Gastroesophageal sphincter (tissue), 4 donors: ENCODE data around the gene GASK1A. TPM values are rescaled to one million over a fixed set of nuclear protein-coding genes. Genes with fewer than 3 reads are reported as not detected.

Experiments
- ATAC-seq: fragments of 150-250 bp; one replicate; pipeline ENCODE4 v1.9.1; 2016; ENCODE audit warnings: mild to moderate bottlenecking, moderate library complexity
- H3K27ac ChIP-seq, 4 donors: fragments of 200-600 bp; sonication (generic) in 3 of 4; 1 replicate in 3 of 4; 2 replicates in 1 of 4; pipeline ENCODE4 v1.5.1; 2016 to 2019
- H3K27me3 ChIP-seq: fragments of 200-600 bp; sonication (generic); one replicate; pipeline ENCODE4 v1.5.1; 2019
- H3K36me3 ChIP-seq, 2 donors: fragments of 200-600 bp; sonication (generic); one replicate each; pipeline ENCODE4 v1.5.1; 2019; ENCODE audit warnings: control low read depth in 1 of 2
- H3K4me1 ChIP-seq, 3 donors: fragments of 200-600 bp; sonication (generic); 1 replicate in 2 of 3; 2 replicates in 1 of 3; pipeline ENCODE4 v1.5.1; 2016 to 2019; ENCODE audit warnings: control low read depth in 2 of 3
- H3K4me3 ChIP-seq, 2 donors: fragments of 200-600 bp; sonication (generic); one replicate each; pipeline ENCODE4 v1.5.1; 2019; ENCODE audit warnings: mild to moderate bottlenecking in 1 of 2, moderate library complexity in 1 of 2
- H3K9me3 ChIP-seq, 3 donors: fragments of 200-600 bp; sonication (generic); one replicate each; pipeline ENCODE4 v1.5.1; 2017 to 2019; ENCODE audit warnings: control low read depth in 2 of 3
- CTCF ChIP-seq, 4 experiments: fragments of 200-600 bp in 2 of 4; fragments of 450-650 bp in 2 of 4; sonication (generic) in 1 of 4; IDR thresholded peaks; one replicate each; pipeline ENCODE4 v1.5.1; 2017 to 2019; ENCODE audit warnings: antibody characterized with exemption in 4 of 4, mild to moderate bottlenecking in 2 of 4, moderate library complexity in 2 of 4
- EP300 ChIP-seq: sonication (generic); formaldehyde crosslinking; IDR thresholded peaks from one replicate; pipeline ENCODE4 v1.6.1; 2017; ENCODE audit warnings: antibody characterized with exemption, mild to moderate bottlenecking
- POLR2A ChIP-seq, 2 donors: fragments of 450-650 bp; IDR thresholded peaks; one replicate each; pipeline ENCODE4 v1.6.1; 2017; ENCODE audit warnings: antibody characterized with exemption in 2 of 2, mild to moderate bottlenecking in 2 of 2, moderate library complexity in 1 of 2
- POLR2AphosphoS5 ChIP-seq: sonication (generic); formaldehyde crosslinking; IDR thresholded peaks from one replicate; pipeline ENCODE4 v1.6.1; 2017; ENCODE audit warnings: antibody characterized with exemption
- WGBS, 2 donors: methylation state at CpG; one replicate each; pipeline ENCODE4 v1.1.5; 2018; ENCODE audit warnings: low coverage in 1 of 2; 5-methylcytosine and 5-hydroxymethylcytosine counted together
- total RNA-seq, 4 donors: library from RNA; depleted of rRNA; stranded (reverse); fragments of >200 nt; gene quantifications; one replicate each; pipeline ENCODE4 v1.1.0, GENCODE V29; 2016

Gene GASK1A
- total RNA-seq, 4 donors from 2014 or later = 11.5 to 49.3 (median 24.2) TPM

GRCh38 chr3:43022121-43022520, 43.0 kb downstream of the GASK1A start:
- H3K27ac ChIP-seq = peak overlapping the region in 2 of 4 donors; percentile 8 to 17

GRCh38 chr3:43023066-43023465, 44.0 kb downstream of the GASK1A start:
- H3K4me3 ChIP-seq = no peak overlapping the region
- peaks cover 0 to 77% (median 4%) of the 10 kb centered on the region in 3 donors for H3K4me1 ChIP-seq
- no peak for TF ChIP-seq EP300
- no peak for TF ChIP-seq CTCF (IDR thresholded peaks at IDR 0.05)
- no peak for TF ChIP-seq POLR2AphosphoS5
- no peak for TF ChIP-seq POLR2A (IDR thresholded peaks at IDR 0.05)
- no peaks in the 10 kb centered on the region for H3K36me3 ChIP-seq
- H3K9me3 ChIP-seq = no peaks in the 10 kb centered on the region
- ATAC-seq = no peak
- 87 to 98% methylated on average over 3 to 4 of the region's 4 CpGs for WGBS, 2 donors
- no peak overlapping the region for H3K27ac ChIP-seq
- H3K27me3 ChIP-seq = no peaks in the 10 kb centered on the region

More at GRCh38 chr3:43022121-43022520, 43.0 kb downstream of the GASK1A start:
- no peaks in the 10 kb centered on the region for H3K9me3 ChIP-seq
- peaks cover 0 to 75% (median 4%) of the 10 kb centered on the region in 3 donors for H3K4me1 ChIP-seq
- no peaks in the 10 kb centered on the region for H3K36me3 ChIP-seq
- TF ChIP-seq EP300 = no peak
- no peak for TF ChIP-seq POLR2A (IDR thresholded peaks at IDR 0.05)
- no peak for TF ChIP-seq POLR2AphosphoS5
- TF ChIP-seq CTCF (IDR thresholded peaks at IDR 0.05) = no peak
- WGBS, 2 donors = 0 to 22% methylated on average over 1 of the region's 1 CpG
- H3K4me3 ChIP-seq = no peak overlapping the region
- no peaks in the 10 kb centered on the region for H3K27me3 ChIP-seq
- ATAC-seq = no peak

GRCh38 chr3:43023746-43024145, 44.6 kb downstream of the GASK1A start:
- no peak for TF ChIP-seq POLR2AphosphoS5
- TF ChIP-seq CTCF (IDR thresholded peaks at IDR 0.05) = no peak
- TF ChIP-seq POLR2A (IDR thresholded peaks at IDR 0.05) = no peak
- Histone ChIP-seq H3K27ac (no peak overlapping the region), H3K4me3 (no peak overlapping the region), H3K4me1 (peaks cover 0 to 71% (median 4%) of the 10 kb centered on the region in 3 donors), H3K9me3 (no peaks in the 10 kb centered on the region), H3K27me3 (no peaks in the 10 kb centered on the region), H3K36me3 (no peaks in the 10 kb centered on the region)
- no peak for ATAC-seq
- WGBS, 2 donors = 84 to 93% methylated on average over 5 of the region's 5 CpGs

- Histone ChIP-seq H3K4me1 (peaks cover 0 to 65% (median 4%) of the 10 kb centered on the region in 3 donors), H3K4me3 (no peak overlapping the region), H3K27me3 (no peaks in the 10 kb centered on the region), H3K9me3 (no peaks in the 10 kb centered on the region), H3K27ac (no peak overlapping the region), H3K36me3 (no peaks in the 10 kb centered on the region)
- 67 to 94% methylated on average over 3 of the region's 6 CpGs for WGBS, 2 donors
- ATAC-seq = no peak
- TF ChIP-seq POLR2AphosphoS5 (no peak), POLR2A (IDR thresholded peaks at IDR 0.05) (no peak), EP300 (no peak), CTCF (IDR thresholded peaks at IDR 0.05) (no peak)
Measured at GRCh38 chr3:43024181-43024885, 45.2 kb downstream of the GASK1A start.

GRCh38 chr3:43025423-43025822, 46.3 kb downstream of the GASK1A start:
- ATAC-seq = no peak
- WGBS, 2 donors = 90 to 100% methylated on average over 1 to 5 of the region's 5 CpGs
- Histone ChIP-seq H3K9me3 (no peaks in the 10 kb centered on the region), H3K4me3 (no peak overlapping the region), H3K4me1 (peaks cover 0 to 56% (median 4%) of the 10 kb centered on the region in 3 donors), H3K36me3 (no peaks in the 10 kb centered on the region), H3K27ac (no peak overlapping the region), H3K27me3 (no peaks in the 10 kb centered on the region)
- TF ChIP-seq POLR2AphosphoS5 (no peak), EP300 (no peak)
